Activated B cell treated with CpG ODN at 0.5 μM for 24 hours (primary cell): Measurements from ENCODE around the gene NSL1. TPM values are rescaled to one million over a fixed set of nuclear protein-coding genes. Genes with fewer than 3 reads are reported as not detected.

Experiments
- ATAC-seq: fragments of 200-7000 bp; cut with Tn5 transposase; one replicate; pipeline ENCODE4 v1.10.0; 2021; ENCODE audit warnings: low read depth, mild to moderate bottlenecking, moderate library complexity
- CTCF ChIA-PET: fragments of 350-600 bp; sonication (Branson Sonifier 250); formaldehyde crosslinking; loops from one replicate; lab custom pipeline; 2021; ENCODE audit warnings: antibody characterized with exemption; lab: Charles Lee
- POLR2A ChIA-PET: fragments of 350-600 bp; sonication (Branson Sonifier 250); formaldehyde crosslinking; loops from one replicate; lab custom pipeline; 2021; ENCODE audit warnings: antibody characterized with exemption; lab: Charles Lee
- DNase-seq: peaks from one replicate; pipeline ENCODE4 v3.0.0; 2022
- H3K27ac Mint-ChIP-seq: one replicate; pipeline ENCODE4 v1.8.0; 2020; ENCODE audit warnings: mixed read lengths
- H3K27me3 Mint-ChIP-seq: one replicate; pipeline ENCODE4 v1.8.0; 2021; ENCODE audit warnings: mixed read lengths
- H3K36me3 Mint-ChIP-seq: one replicate; pipeline ENCODE4 v1.8.0; 2021; ENCODE audit warnings: low read depth, mixed read lengths
- H3K4me1 Mint-ChIP-seq: one replicate; pipeline ENCODE4 v1.8.0; 2021; ENCODE audit warnings: mixed read lengths
- H3K4me3 Mint-ChIP-seq: one replicate; pipeline ENCODE4 v1.8.0; 2020; ENCODE audit warnings: mild to moderate bottlenecking, mixed read lengths
- H3K9me3 Mint-ChIP-seq: one replicate; pipeline ENCODE4 v1.8.0; 2020; ENCODE audit warnings: mixed read lengths
- intact Hi-C: fragments of 100-400 bp; cut with micrococcal nuclease; formaldehyde crosslinking; loops from one replicate; pipeline ENCODE4 v1.15.1; 2024
- total RNA-seq: library from RNA; stranded (reverse); gene quantifications from 2 replicates; pipeline ENCODE4 v1.2.3, GENCODE V29; 2022
- TF ChIP-seq, protein P1 (sequence below): fragments of 200-600 bp; IDR thresholded peaks from one replicate; pipeline ENCODE4 v1.8.0; 2022; ENCODE audit warnings: antibody characterized with exemption, mild to moderate bottlenecking

Gene NSL1
- total RNA-seq, 1 donor from 2014 or later = 44.5 TPM

DNA sequence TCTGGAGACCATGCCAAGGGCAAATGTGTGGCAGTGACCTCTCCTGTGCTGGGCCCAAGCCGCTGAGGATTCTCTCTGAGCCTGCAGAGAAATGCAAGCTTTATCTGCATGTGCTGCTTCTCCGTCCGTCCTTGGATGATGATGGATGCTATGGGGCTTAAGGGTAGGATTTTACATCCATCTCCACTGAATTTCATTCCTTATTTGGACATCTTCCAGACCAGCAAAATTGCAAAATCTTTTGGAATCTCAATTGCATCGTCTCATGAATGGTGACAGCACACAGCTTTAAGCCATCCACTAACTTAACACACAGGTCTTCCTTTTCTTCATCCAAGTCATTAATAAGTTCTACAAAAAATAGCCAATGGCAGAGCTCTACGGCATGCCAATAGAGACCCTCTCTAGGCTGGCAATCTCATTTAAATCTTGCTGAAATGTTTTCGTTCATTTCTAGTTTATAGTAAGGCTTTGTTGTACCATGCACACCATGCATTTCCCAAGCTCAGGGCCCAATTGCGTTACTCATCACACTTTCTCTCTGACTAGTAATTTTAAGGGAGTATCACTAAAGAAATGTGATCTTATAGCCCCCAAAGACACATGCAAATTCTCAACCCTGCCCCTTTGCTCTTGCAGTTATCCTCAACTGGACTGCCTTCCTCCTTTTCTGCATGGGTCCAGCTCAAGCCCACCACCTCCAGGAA, 103.1 kb downstream of the NSL1 start:
- intact Hi-C loops = no loop called here
- peaks cover 8% of the 10 kb centered on the region for H3K4me1 Mint-ChIP-seq
- no peaks in the 10 kb centered on the region for H3K27me3 Mint-ChIP-seq
- ATAC-seq (no peak), DNase-seq (no peak)
- no peaks in the 10 kb centered on the region for H3K9me3 Mint-ChIP-seq
- no peaks in the 10 kb centered on the region for H3K36me3 Mint-ChIP-seq
- CTCF ChIA-PET = no interaction called here
- H3K27ac Mint-ChIP-seq = no peak overlapping the region
- POLR2A ChIA-PET = no interaction called here
- TF ChIP-seq, protein P1, sequence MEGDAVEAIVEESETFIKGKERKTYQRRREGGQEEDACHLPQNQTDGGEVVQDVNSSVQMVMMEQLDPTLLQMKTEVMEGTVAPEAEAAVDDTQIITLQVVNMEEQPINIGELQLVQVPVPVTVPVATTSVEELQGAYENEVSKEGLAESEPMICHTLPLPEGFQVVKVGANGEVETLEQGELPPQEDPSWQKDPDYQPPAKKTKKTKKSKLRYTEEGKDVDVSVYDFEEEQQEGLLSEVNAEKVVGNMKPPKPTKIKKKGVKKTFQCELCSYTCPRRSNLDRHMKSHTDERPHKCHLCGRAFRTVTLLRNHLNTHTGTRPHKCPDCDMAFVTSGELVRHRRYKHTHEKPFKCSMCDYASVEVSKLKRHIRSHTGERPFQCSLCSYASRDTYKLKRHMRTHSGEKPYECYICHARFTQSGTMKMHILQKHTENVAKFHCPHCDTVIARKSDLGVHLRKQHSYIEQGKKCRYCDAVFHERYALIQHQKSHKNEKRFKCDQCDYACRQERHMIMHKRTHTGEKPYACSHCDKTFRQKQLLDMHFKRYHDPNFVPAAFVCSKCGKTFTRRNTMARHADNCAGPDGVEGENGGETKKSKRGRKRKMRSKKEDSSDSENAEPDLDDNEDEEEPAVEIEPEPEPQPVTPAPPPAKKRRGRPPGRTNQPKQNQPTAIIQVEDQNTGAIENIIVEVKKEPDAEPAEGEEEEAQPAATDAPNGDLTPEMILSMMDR = no peak
- no peak overlapping the region for H3K4me3 Mint-ChIP-seq

DNA sequence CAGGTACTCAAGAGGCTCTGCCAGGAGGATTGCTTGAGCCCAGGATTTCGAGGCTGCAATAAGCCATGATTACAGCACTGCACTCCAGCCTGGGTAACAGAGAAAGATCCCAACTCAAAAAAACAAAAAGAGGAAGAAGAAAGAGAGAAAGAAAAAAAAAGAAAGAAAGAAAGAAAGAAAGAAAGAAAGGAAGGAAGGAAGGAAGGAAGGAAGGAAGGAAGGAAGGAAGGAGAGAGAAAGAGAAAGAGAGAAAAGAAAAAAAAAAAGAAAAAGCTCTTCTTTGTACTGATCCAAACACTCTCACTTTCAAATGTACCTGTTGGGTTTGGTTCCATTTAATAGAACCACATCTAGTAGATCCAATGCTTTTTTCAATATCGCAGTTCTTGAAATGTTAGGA, 103.8 kb downstream of the NSL1 start:
- no peak overlapping the region for H3K4me3 Mint-ChIP-seq
- intact Hi-C loops = no loop called here
- H3K4me1 Mint-ChIP-seq = peaks cover 14% of the 10 kb centered on the region
- H3K27me3 Mint-ChIP-seq = no peaks in the 10 kb centered on the region
- ChIA-PET POLR2A (no interaction called here), CTCF (interaction anchor here (1.5 kb wide), 1 partner anchor 23 kb away, joined by 4 read pairs; no protein-coding TSS in a partner anchor)
- no peak for DNase-seq
- TF ChIP-seq, protein P1 = no peak
- H3K27ac Mint-ChIP-seq = no peak overlapping the region
- H3K36me3 Mint-ChIP-seq = no peaks in the 10 kb centered on the region
- no peak for ATAC-seq
- no peaks in the 10 kb centered on the region for H3K9me3 Mint-ChIP-seq

DNA sequence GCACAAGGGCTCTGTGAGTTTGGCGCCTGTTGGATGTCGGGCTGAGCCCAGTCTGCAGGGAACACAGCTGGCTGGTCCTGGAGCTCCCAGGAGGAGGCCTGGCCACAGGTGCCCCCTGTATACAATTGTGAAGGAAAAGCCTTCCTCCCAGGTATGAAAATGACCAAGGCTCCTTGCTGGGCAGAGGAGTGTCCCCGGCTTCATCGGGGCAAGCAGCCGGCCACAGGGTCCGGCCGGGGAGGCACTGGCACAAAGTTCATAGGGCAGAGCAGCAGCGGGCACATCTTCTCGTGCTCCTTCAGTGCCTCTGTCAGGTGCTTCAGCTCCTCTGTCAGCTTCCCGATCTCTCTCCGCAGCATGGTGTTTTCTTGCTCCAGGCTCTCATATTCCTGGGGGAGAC, 105.0 kb downstream of the NSL1 start:
- no peak for DNase-seq
- Mint-ChIP-seq H3K27ac (no peak overlapping the region), H3K27me3 (no peaks in the 10 kb centered on the region), H3K4me1 (peaks cover 25% of the 10 kb centered on the region), H3K9me3 (no peaks in the 10 kb centered on the region), H3K4me3 (no peak overlapping the region), H3K36me3 (no peaks in the 10 kb centered on the region)
- TF ChIP-seq, protein P1 = no peak
- intact Hi-C loops = no loop called here
- ATAC-seq = no peak
- ChIA-PET POLR2A (no interaction called here), CTCF (interaction anchor here (1.5 kb wide), 1 partner anchor 22 kb away, joined by 4 read pairs; no protein-coding TSS in a partner anchor)

DNA sequence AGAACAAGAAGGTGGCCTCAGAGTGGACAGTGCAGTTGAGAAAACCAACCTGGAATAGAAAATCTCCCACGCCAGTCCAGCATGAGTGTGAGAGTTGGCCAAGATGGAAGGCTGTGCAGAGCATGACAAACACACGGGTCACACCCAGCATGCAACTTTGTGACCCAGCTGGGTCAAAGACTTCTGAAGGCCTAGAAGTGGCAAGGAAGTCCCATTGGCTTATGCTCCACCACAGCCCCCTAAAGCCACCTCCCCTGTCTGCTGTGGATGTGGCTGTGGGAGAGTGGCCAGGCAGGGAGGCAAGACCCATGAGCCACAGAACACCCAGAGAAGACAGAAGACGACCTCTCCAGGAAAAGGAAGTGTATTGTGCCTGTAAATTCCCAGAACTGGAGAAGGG, 105.5 kb downstream of the NSL1 start:
- H3K27ac Mint-ChIP-seq = no peak overlapping the region
- TF ChIP-seq, protein P1 = no peak
- H3K9me3 Mint-ChIP-seq = no peaks in the 10 kb centered on the region
- H3K4me1 Mint-ChIP-seq = peaks cover 26% of the 10 kb centered on the region
- no peak overlapping the region for H3K4me3 Mint-ChIP-seq
- ChIA-PET POLR2A (no interaction called here), CTCF (no interaction called here)
- DNase-seq = no peak
- no peaks in the 10 kb centered on the region for H3K36me3 Mint-ChIP-seq
- intact Hi-C loops = no loop called here
- no peaks in the 10 kb centered on the region for H3K27me3 Mint-ChIP-seq
- ATAC-seq = no peak

DNA sequence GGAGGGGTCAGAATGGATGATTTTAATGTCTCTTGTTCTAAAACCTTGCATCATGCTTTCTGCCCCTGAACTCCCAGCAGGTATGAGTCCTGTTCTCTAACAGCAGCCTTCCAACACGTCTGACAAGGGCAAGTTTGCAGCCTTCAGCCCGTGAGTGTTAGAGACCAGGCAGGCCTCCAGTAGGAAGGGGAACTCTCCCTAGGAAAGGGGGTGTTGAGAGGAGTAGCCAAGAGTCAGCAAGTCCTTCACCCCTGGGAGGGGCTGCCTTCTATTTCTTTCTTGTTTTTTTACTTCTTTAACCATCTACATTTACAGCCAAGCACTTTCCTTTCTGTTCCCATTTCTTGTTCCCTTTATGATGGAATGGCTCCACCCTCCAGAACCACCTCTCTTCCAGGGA, 106.1 kb downstream of the NSL1 start:
- intact Hi-C loops = no loop called here
- POLR2A ChIA-PET = no interaction called here
- H3K27ac Mint-ChIP-seq = no peak overlapping the region
- H3K9me3 Mint-ChIP-seq = no peaks in the 10 kb centered on the region
- no peaks in the 10 kb centered on the region for H3K36me3 Mint-ChIP-seq
- TF ChIP-seq, protein P1 = no peak
- no peak for DNase-seq
- ATAC-seq = no peak
- H3K27me3 Mint-ChIP-seq = no peaks in the 10 kb centered on the region
- CTCF ChIA-PET = no interaction called here
- peaks cover 32% of the 10 kb centered on the region for H3K4me1 Mint-ChIP-seq
- no peak overlapping the region for H3K4me3 Mint-ChIP-seq
